ENCODE data around the gene OBSL1.

The OBSL1 gene

GRCh38 chr2:219571311-219572236 is at the start of gene OBSL1:
Gene OBSL1, minus strand, starts transcription at chr2:219571539. Its CDS starts 307 bp downstream, at chr2:219571232.
- DNase-seq (ENCODE audit: low spot score): peak; percentile 72

GRCh38 chr2:219620546-219620945 is 49.2 kb upstream of the OBSL1 start:
- no peak for DNase-seq (ENCODE audit: low spot score)

- DNase-seq (ENCODE audit: low spot score): no peak
Measured at GRCh38 chr2:219619235-219619634, 47.9 kb upstream of the OBSL1 start.

GRCh38 chr2:219618733-219619122 is 47.4 kb upstream of the OBSL1 start:
- no peak for DNase-seq (ENCODE audit: low spot score)

GRCh38 chr2:219616550-219616949 is 45.2 kb upstream of the OBSL1 start:
- DNase-seq (ENCODE audit: low spot score): no peak

GRCh38 chr2:219615894-219616293 is 44.6 kb upstream of the OBSL1 start:
- DNase-seq (ENCODE audit: low spot score): no peak

- DNase-seq (ENCODE audit: low spot score): no peak
Measured at GRCh38 chr2:219615036-219615435, 43.7 kb upstream of the OBSL1 start.

- DNase-seq (ENCODE audit: low spot score): no peak
Measured at GRCh38 chr2:219614076-219614860, 42.9 kb upstream of the OBSL1 start.

GRCh38 chr2:219613461-219614070 is 42.2 kb upstream of the OBSL1 start:
- no peak for DNase-seq (ENCODE audit: low spot score)

- no peak for DNase-seq (ENCODE audit: low spot score)
Measured at GRCh38 chr2:219612577-219613286, 41.4 kb upstream of the OBSL1 start.

GRCh38 chr2:219611866-219612576 is 40.7 kb upstream of the OBSL1 start:
- no peak for DNase-seq (ENCODE audit: low spot score)

GRCh38 chr2:219611306-219611705 is 40.0 kb upstream of the OBSL1 start:
- no peak for DNase-seq (ENCODE audit: low spot score)

GRCh38 chr2:219609149-219609750 is 37.9 kb upstream of the OBSL1 start:
- no peak for DNase-seq (ENCODE audit: low spot score)

- no peak for DNase-seq (ENCODE audit: low spot score)
Measured at GRCh38 chr2:219608399-219608964, 37.1 kb upstream of the OBSL1 start.

GRCh38 chr2:219607931-219608330 is 36.6 kb upstream of the OBSL1 start:
- DNase-seq (ENCODE audit: low spot score): no peak

GRCh38 chr2:219605607-219605954 is 34.2 kb upstream of the OBSL1 start:
- DNase-seq (ENCODE audit: low spot score): no peak

GRCh38 chr2:219603771-219604170 is 32.4 kb upstream of the OBSL1 start:
- DNase-seq (ENCODE audit: low spot score): no peak

- no peak for DNase-seq (ENCODE audit: low spot score)
Measured at GRCh38 chr2:219598308-219599078, 27.2 kb upstream of the OBSL1 start.

GRCh38 chr2:219597552-219598307 is 26.4 kb upstream of the OBSL1 start, which contains the start of gene STK11IP:
Gene STK11IP, plus strand, starts transcription at chr2:219597857. Its CDS starts 263 bp downstream, at chr2:219598120.
- peak; percentile 98 for DNase-seq (ENCODE audit: low spot score)
